Activated CD4-positive, alpha-beta memory T cell treated with anti-CD3 and anti-CD28 coated beads, Interleukin-2, amount 10 ng/mL, durations not matched to agents 7 days and 5 days (primary cell): ENCODE data around the gene FARS2. TPM values are rescaled to one million over a fixed set of nuclear protein-coding genes. Genes with fewer than 3 reads are reported as not detected.
A peak's percentile ranks its signal among the peaks of the same experiment; 100 is the strongest.

Source experiments
- CTCF ChIA-PET: fragments of 350-600 bp; sonication (Branson Sonifier 250); formaldehyde crosslinking; loops from one replicate; lab custom pipeline; 2021; ENCODE audit warnings: antibody characterized with exemption, inconsistent platforms; lab: Charles Lee
- POLR2A ChIA-PET: fragments of 350-600 bp; sonication (Branson Sonifier 250); formaldehyde crosslinking; loops from one replicate; lab custom pipeline; 2021; ENCODE audit warnings: antibody characterized with exemption; lab: Charles Lee
- DNase-seq: peaks from one replicate; pipeline ENCODE4 v3.0.0-alpha.2; 2020
- H3K27ac Mint-ChIP-seq: one replicate; pipeline ENCODE4 v1.8.0; 2021; ENCODE audit warnings: mild to moderate bottlenecking, mixed read lengths
- H3K27me3 Mint-ChIP-seq: one replicate; pipeline ENCODE4 v1.8.0; 2021; ENCODE audit warnings: mixed read lengths
- H3K36me3 Mint-ChIP-seq: one replicate; pipeline ENCODE4 v1.8.0; 2021; ENCODE audit warnings: low read depth, mixed read lengths
- H3K4me1 Mint-ChIP-seq: one replicate; pipeline ENCODE4 v1.8.0; 2021; ENCODE audit warnings: mixed read lengths
- H3K4me3 Mint-ChIP-seq: one replicate; pipeline ENCODE4 v1.8.0; 2021; ENCODE audit warnings: mild to moderate bottlenecking, mixed read lengths
- H3K9me3 Mint-ChIP-seq: one replicate; pipeline ENCODE4 v1.8.0; 2021; ENCODE audit warnings: mixed read lengths
- total RNA-seq, 2 experiments: library from RNA; stranded (reverse); gene quantifications; one replicate each; pipeline ENCODE4 v1.2.3, GENCODE V29; 2021

FARS2 gene
- total RNA-seq, 2 experiments from 2014 or later = 17.6 to 18.7 TPM

DNA sequence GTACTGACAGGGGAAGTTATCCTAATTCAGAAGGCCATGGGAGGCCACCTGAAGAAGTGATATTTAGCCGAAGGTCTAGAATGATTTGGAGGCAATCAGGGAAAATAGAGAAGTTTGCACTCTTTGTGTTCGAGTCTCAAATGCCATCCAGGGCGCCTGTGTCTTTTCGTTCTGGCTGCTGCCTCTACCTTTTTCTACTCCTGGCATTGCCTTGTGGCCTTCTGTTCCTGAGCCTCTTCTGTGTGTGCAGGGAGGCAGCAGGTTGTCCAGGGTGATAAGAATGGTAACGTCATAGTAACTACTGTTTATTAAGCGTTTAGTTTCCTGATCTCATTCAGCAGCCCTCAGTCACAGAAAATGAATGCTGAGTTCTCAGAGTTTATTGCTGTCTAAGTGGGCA is 252.1 kb downstream of the FARS2 start:
- Mint-ChIP-seq H3K27ac (no peak overlapping the region), H3K9me3 (no peaks in the 10 kb centered on the region), H3K36me3 (peaks cover 6% of the 10 kb centered on the region), H3K4me3 (no peak overlapping the region), H3K4me1 (peaks cover 47% of the 10 kb centered on the region), H3K27me3 (no peaks in the 10 kb centered on the region)
- POLR2A ChIA-PET = no interaction called here
- DNase-seq = no peak
- CTCF ChIA-PET = no interaction called here

- Mint-ChIP-seq H3K9me3 (no peaks in the 10 kb centered on the region), H3K27me3 (no peaks in the 10 kb centered on the region), H3K27ac (no peak overlapping the region), H3K4me3 (no peak overlapping the region), H3K4me1 (peaks cover 53% of the 10 kb centered on the region), H3K36me3 (peaks cover 8% of the 10 kb centered on the region)
- DNase-seq = no peak
- CTCF ChIA-PET = no interaction called here
- POLR2A ChIA-PET = interaction anchor here (1.5 to 2.4 kb wide), 2 partner anchors 7 to 43 kb away, joined by 3 to 10 read pairs; no protein-coding TSS in a partner anchor
Observed at GRCh38 chr6:5514353-5514752, 253.0 kb downstream of the FARS2 start.

DNA sequence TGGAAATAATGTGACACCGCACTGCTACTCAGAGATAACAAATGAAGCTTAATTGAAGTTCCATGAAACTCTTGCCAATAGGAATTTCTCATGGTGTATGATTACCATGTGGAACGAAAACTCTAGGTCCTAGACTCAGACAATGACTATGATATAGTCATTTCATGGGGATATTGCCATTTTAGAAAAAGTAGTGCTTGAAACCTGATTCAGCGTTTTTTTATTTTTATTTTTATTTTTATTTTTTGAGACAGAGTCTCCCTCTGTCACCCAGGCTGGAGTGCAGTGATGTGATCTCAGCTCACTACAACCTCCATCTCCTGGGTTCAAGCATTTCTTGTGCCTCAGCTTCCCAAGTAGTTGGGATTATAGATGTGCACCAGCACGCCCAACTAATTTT is 253.9 kb downstream of the FARS2 start:
- H3K36me3 Mint-ChIP-seq = peaks cover 9% of the 10 kb centered on the region
- no peak overlapping the region for H3K4me3 Mint-ChIP-seq
- no peaks in the 10 kb centered on the region for H3K27me3 Mint-ChIP-seq
- ChIA-PET POLR2A (interaction anchor here (1.5 to 2.4 kb wide), 2 partner anchors 8 to 44 kb away, joined by 3 to 10 read pairs; no protein-coding TSS in a partner anchor), CTCF (interaction anchor here (1.0 to 1.5 kb wide), 2 partner anchors 8 to 15 kb away, joined by 3 read pairs; no protein-coding TSS in a partner anchor)
- no peak for DNase-seq
- no peak overlapping the region for H3K27ac Mint-ChIP-seq
- H3K9me3 Mint-ChIP-seq = no peaks in the 10 kb centered on the region
- H3K4me1 Mint-ChIP-seq = peaks cover 60% of the 10 kb centered on the region

DNA sequence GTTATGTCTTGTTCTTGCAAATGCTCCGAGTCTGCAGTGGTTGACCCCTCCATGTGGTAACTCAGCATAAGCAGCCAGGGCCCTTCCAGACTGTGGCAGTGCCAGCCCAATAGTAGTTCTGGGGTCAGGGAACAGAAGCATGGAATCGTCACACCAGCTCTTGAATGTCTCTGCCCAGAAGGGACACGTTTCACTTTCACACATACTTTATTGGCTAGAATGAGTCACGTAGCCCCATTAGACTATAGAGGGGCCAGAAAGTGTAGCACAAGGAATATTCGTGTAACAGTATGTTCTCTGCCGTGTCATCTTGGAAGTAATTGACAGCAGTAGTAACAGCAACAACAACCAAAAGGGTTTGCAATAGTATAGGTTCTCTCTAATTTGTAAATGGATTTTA is 254.7 kb downstream of the FARS2 start:
- Mint-ChIP-seq H3K36me3 (peaks cover 9% of the 10 kb centered on the region), H3K4me3 (no peak overlapping the region), H3K27ac (peak overlapping the region; percentile 23), H3K4me1 (peaks cover 61% of the 10 kb centered on the region), H3K27me3 (no peaks in the 10 kb centered on the region), H3K9me3 (no peaks in the 10 kb centered on the region)
- CTCF ChIA-PET = interaction anchor here (1.0 to 1.5 kb wide), 2 partner anchors 9 to 16 kb away, joined by 3 read pairs; no protein-coding TSS in a partner anchor
- POLR2A ChIA-PET = interaction anchor here (0.5 to 2.4 kb wide), 4 partner anchors 9 to 382 kb away, joined by 3 to 10 read pairs (median 4); no protein-coding TSS in a partner anchor
- no peak for DNase-seq

- Mint-ChIP-seq H3K36me3 (peaks cover 10% of the 10 kb centered on the region), H3K4me1 (peaks cover 61% of the 10 kb centered on the region), H3K27me3 (no peaks in the 10 kb centered on the region), H3K9me3 (no peaks in the 10 kb centered on the region), H3K27ac (peak overlapping the region; percentile 90), H3K4me3 (peak overlapping the region; percentile 23)
- POLR2A ChIA-PET = interaction anchor here (0.7 to 2.3 kb wide), 6 partner anchors 10 to 491 kb away, joined by 3 to 9 read pairs (median 4); no protein-coding TSS in a partner anchor
- CTCF ChIA-PET = no interaction called here
- DNase-seq = peak; percentile 62
Observed at GRCh38 chr6:5517796-5518195, 256.5 kb downstream of the FARS2 start.

DNA sequence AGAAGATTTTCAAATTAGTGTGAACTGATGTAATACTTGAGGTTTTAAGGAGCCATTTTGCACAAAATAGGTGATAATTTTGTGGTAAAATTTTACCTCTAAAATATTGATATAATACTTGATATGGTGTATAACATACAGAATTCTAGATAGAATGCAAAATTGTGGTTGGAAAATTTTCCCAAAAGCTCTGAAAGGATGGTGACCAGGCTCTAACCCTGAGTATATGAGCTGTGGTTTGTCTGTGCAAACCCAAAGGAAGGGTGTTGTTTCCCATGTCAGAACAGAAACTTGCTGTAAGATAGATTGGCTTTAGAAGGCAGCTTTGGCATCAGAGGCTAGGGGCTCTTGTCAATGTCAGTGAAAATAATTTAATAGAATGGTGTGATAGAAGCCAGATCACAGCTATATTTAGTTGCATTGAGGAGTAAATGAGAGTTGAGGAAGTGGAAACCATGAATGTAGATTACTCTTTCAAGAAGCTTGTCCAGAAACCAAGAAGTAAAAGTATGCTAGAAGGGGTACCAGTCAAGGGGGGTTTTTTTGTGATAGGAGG is 257.7 kb downstream of the FARS2 start:
- peaks cover 58% of the 10 kb centered on the region for H3K4me1 Mint-ChIP-seq
- peak overlapping the region; percentile 75 for H3K27ac Mint-ChIP-seq
- H3K36me3 Mint-ChIP-seq = peaks cover 11% of the 10 kb centered on the region
- CTCF ChIA-PET = interaction anchor here (1.0 to 1.8 kb wide), 5 partner anchors 9 to 373 kb away, joined by 3 to 13 read pairs (median 3); no protein-coding TSS in a partner anchor
- H3K27me3 Mint-ChIP-seq = no peaks in the 10 kb centered on the region
- POLR2A ChIA-PET = interaction anchor here (0.8 to 2.3 kb wide), 8 partner anchors 9 to 489 kb away, joined by 3 to 9 read pairs (median 4); partner anchors contain the start of gene LYRM4
- H3K9me3 Mint-ChIP-seq = peaks cover 3% of the 10 kb centered on the region
- peak; percentile 21 for DNase-seq
- peak overlapping the region; percentile 18 for H3K4me3 Mint-ChIP-seq

GRCh38 chr6:5520796-5521195 is 259.5 kb downstream of the FARS2 start:
- no peak for DNase-seq
- no peaks in the 10 kb centered on the region for H3K27me3 Mint-ChIP-seq
- H3K4me3 Mint-ChIP-seq = no peak overlapping the region
- peaks cover 11% of the 10 kb centered on the region for H3K36me3 Mint-ChIP-seq
- POLR2A ChIA-PET = interaction anchor here (1.5 kb wide), 1 partner anchor 22 kb away, joined by 6 read pairs; no protein-coding TSS in a partner anchor
- H3K9me3 Mint-ChIP-seq = peaks cover 3% of the 10 kb centered on the region
- H3K4me1 Mint-ChIP-seq = peaks cover 57% of the 10 kb centered on the region
- CTCF ChIA-PET = interaction anchor here (0.7 to 2.7 kb wide), 4 partner anchors 13 to 50 kb away, joined by 3 to 13 read pairs (median 3); no protein-coding TSS in a partner anchor
- H3K27ac Mint-ChIP-seq = peak overlapping the region; percentile 59

DNA sequence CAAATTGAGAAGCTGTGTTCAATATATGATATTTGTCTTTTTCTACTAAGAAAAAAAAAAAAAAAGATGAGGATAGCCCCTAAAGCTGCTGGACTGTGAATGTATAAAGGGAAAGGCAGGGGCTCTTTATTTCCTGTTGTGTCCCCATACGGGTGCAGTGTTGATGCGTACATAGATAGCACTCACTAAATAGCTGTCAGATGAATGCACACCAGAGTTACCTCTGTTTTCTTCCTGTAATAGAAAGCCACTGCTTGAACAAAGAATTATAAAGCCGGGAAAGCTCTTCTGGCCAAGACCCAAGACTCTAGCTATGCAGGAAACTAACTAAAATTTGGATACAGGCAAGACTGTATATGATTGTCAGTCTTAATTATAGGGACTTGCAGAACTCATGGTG is 260.0 kb downstream of the FARS2 start:
- peaks cover 53% of the 10 kb centered on the region for H3K4me1 Mint-ChIP-seq
- H3K4me3 Mint-ChIP-seq = no peak overlapping the region
- peak overlapping the region; percentile 55 for H3K27ac Mint-ChIP-seq
- DNase-seq = no peak
- peaks cover 3% of the 10 kb centered on the region for H3K9me3 Mint-ChIP-seq
- peaks cover 9% of the 10 kb centered on the region for H3K36me3 Mint-ChIP-seq
- no peaks in the 10 kb centered on the region for H3K27me3 Mint-ChIP-seq
- ChIA-PET POLR2A (interaction anchor here (1.0 to 1.5 kb wide), 2 partner anchors 23 to 50 kb away, joined by 3 to 6 read pairs; no protein-coding TSS in a partner anchor), CTCF (interaction anchor here (0.7 to 2.7 kb wide), 5 partner anchors 14 to 50 kb away, joined by 3 to 13 read pairs (median 3); no protein-coding TSS in a partner anchor)

DNA sequence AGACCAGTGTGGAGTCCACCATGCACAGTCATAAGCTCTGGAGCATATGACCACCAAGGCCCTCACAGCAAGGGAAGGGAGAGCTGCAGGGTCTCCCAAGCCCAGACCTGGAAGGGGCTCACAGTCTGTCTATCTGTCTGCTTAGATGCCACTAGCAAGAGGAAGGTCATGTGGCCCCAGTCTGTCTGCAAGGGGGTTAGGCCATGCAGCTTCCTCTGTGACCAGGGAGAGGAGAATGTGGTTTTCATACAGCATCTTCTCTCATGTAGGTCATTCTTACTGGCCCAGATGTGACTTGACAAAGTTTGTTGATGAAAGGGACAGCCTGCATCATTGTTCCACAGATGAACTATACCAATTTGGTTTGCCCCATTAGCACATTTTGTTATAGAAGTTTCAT is 260.8 kb downstream of the FARS2 start:
- ChIA-PET CTCF (interaction anchor here (2.7 kb wide), 1 partner anchor 51 kb away, joined by 13 read pairs; no protein-coding TSS in a partner anchor), POLR2A (interaction anchor here (1.0 to 1.5 kb wide), 3 partner anchors 16 to 51 kb away, joined by 3 to 6 read pairs (median 3); no protein-coding TSS in a partner anchor)
- H3K4me3 Mint-ChIP-seq = no peak overlapping the region
- H3K9me3 Mint-ChIP-seq = peaks cover 3% of the 10 kb centered on the region
- H3K27me3 Mint-ChIP-seq = no peaks in the 10 kb centered on the region
- H3K4me1 Mint-ChIP-seq = peaks cover 48% of the 10 kb centered on the region
- peaks cover 9% of the 10 kb centered on the region for H3K36me3 Mint-ChIP-seq
- H3K27ac Mint-ChIP-seq = peak overlapping the region; percentile 27
- DNase-seq = peak; percentile 24

GRCh38 chr6:5524110-5524509 is 262.8 kb downstream of the FARS2 start:
- Mint-ChIP-seq H3K36me3 (peaks cover 8% of the 10 kb centered on the region), H3K9me3 (peaks cover 3% of the 10 kb centered on the region), H3K27ac (no peak overlapping the region), H3K27me3 (no peaks in the 10 kb centered on the region), H3K4me3 (no peak overlapping the region), H3K4me1 (peaks cover 35% of the 10 kb centered on the region)
- POLR2A ChIA-PET = interaction anchor here (1.1 kb wide), 1 partner anchor 26 kb away, joined by 5 read pairs; no protein-coding TSS in a partner anchor
- no peak for DNase-seq
- CTCF ChIA-PET = interaction anchor here (0.6 kb wide), 1 partner anchor 18 kb away, joined by 3 read pairs; no protein-coding TSS in a partner anchor

GRCh38 chr6:5525209-5525608 is 263.9 kb downstream of the FARS2 start:
- Mint-ChIP-seq H3K27ac (no peak overlapping the region), H3K9me3 (peaks cover 3% of the 10 kb centered on the region), H3K4me3 (no peak overlapping the region), H3K27me3 (no peaks in the 10 kb centered on the region), H3K36me3 (peaks cover 5% of the 10 kb centered on the region), H3K4me1 (peaks cover 25% of the 10 kb centered on the region)
- DNase-seq = no peak
- POLR2A ChIA-PET = interaction anchor here (1.1 kb wide), 1 partner anchor 27 kb away, joined by 5 read pairs; no protein-coding TSS in a partner anchor
- CTCF ChIA-PET = interaction anchor here (0.9 kb wide), 1 partner anchor 54 kb away, joined by 4 read pairs; no protein-coding TSS in a partner anchor

DNA sequence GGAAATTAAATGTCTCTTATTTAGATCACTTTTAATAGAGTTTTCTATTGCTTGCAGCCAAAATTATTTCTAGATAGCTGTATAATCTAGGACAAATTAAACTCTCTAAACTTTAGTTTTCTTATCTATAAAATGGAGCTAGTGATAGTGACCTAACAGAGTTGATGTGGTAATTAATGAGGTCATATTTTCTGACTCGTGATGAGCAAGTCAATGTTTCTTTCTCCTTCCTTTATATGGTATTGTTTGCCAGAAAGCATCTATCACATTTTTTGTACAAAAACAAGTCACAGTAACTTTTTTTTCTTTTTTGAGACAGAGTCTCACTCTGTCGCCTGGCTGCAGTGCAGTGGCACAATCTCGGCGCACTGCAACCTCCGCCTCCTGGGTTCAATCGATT is 267.7 kb downstream of the FARS2 start:
- no peak overlapping the region for H3K27ac Mint-ChIP-seq
- ChIA-PET POLR2A (no interaction called here), CTCF (no interaction called here)
- DNase-seq = no peak
- H3K9me3 Mint-ChIP-seq = no peaks in the 10 kb centered on the region
- peaks cover 6% of the 10 kb centered on the region for H3K36me3 Mint-ChIP-seq
- H3K27me3 Mint-ChIP-seq = no peaks in the 10 kb centered on the region
- no peak overlapping the region for H3K4me3 Mint-ChIP-seq
- peaks cover 8% of the 10 kb centered on the region for H3K4me1 Mint-ChIP-seq

GRCh38 chr6:5529733-5530132 is 268.4 kb downstream of the FARS2 start:
- no peak for DNase-seq
- H3K27ac Mint-ChIP-seq = no peak overlapping the region
- H3K27me3 Mint-ChIP-seq = no peaks in the 10 kb centered on the region
- peaks cover 11% of the 10 kb centered on the region for H3K36me3 Mint-ChIP-seq
- ChIA-PET CTCF (no interaction called here), POLR2A (no interaction called here)
- no peaks in the 10 kb centered on the region for H3K9me3 Mint-ChIP-seq
- H3K4me1 Mint-ChIP-seq = peaks cover 8% of the 10 kb centered on the region
- no peak overlapping the region for H3K4me3 Mint-ChIP-seq
